GM23338 (cell line): ENCODE measurements around the gene ZDHHC12. TPM values are rescaled to one million over a fixed set of nuclear protein-coding genes. Genes with fewer than 3 reads are reported as not detected.

Experiments used
- ATAC-seq: fragments of 200-7000 bp; cut with Tn5 transposase; 3 replicates; pipeline ENCODE4 v1.9.1; 2020
- DNase-seq: peaks from one replicate; pipeline ENCODE4 v3.0.0-alpha.2; 2015; ENCODE audit warnings: low spot score
- H2AFZ ChIP-seq: fragments of 200-600 bp; sonication (generic); 2 replicates; pipeline ENCODE4 v1.8.0; 2016; ENCODE audit warnings: antibody characterized with exemption, mild to moderate bottlenecking, moderate library complexity
- H3F3A ChIP-seq: fragments of 200-600 bp; sonication (generic); replicated peaks from 2 replicates; pipeline ENCODE4 v1.8.0; 2017; ENCODE audit warnings: antibody characterized with exemption, mixed run types, low read depth
- H3K27ac ChIP-seq: fragments of 200-600 bp; sonication (generic); 2 replicates; pipeline ENCODE4 v1.6.1; 2016; ENCODE audit warnings: low read depth
- H3K27me3 ChIP-seq: fragments of 200-600 bp; sonication (generic); 2 replicates; pipeline ENCODE4 v1.8.0; 2016; ENCODE audit warnings: mild to moderate bottlenecking, mixed run types, moderate library complexity; ENCODE audit not compliant: insufficient read depth
- H3K36me3 ChIP-seq: fragments of 200-600 bp; sonication (generic); 2 replicates; pipeline ENCODE4 v1.8.0; 2016; ENCODE audit warnings: mild to moderate bottlenecking; ENCODE audit not compliant: insufficient read depth
- H3K4me1 ChIP-seq: fragments of 200-600 bp; sonication (generic); 2 replicates; pipeline ENCODE4 v1.8.0; 2016; ENCODE audit warnings: mild to moderate bottlenecking, moderate library complexity; ENCODE audit not compliant: insufficient read depth
- H3K4me2 ChIP-seq: fragments of 200-600 bp; sonication (generic); 2 replicates; pipeline ENCODE4 v1.7.1; 2017; ENCODE audit warnings: mixed run types
- H3K4me3 ChIP-seq: fragments of 200-600 bp; sonication (generic); 2 replicates; pipeline ENCODE4 v1.6.1; 2016; ENCODE audit warnings: mixed run types
- H3K79me2 ChIP-seq: fragments of 200-600 bp; sonication (generic); replicated peaks from 2 replicates; pipeline ENCODE4 v1.8.0; 2017; ENCODE audit warnings: mild to moderate bottlenecking; ENCODE audit not compliant: insufficient read depth
- H3K9me2 ChIP-seq: fragments of 200-600 bp; sonication (generic); 2 replicates; pipeline ENCODE4 v1.8.0; 2017; ENCODE audit not compliant: insufficient read depth
- H4K20me1 ChIP-seq: fragments of 200-600 bp; sonication (generic); replicated peaks from 2 replicates; pipeline ENCODE4 v1.8.0; 2017; ENCODE audit warnings: mild to moderate bottlenecking; ENCODE audit not compliant: insufficient read depth
- H3K27ac Mint-ChIP-seq: 2 replicates; pipeline ENCODE4 v1.8.0; 2020; ENCODE audit warnings: inconsistent platforms, mild to moderate bottlenecking, moderate library complexity, mixed read lengths
- H3K27me3 Mint-ChIP-seq: 3 replicates; pipeline ENCODE4 v1.8.0; 2022; ENCODE audit warnings: low read depth, mild to moderate bottlenecking, moderate library complexity, mixed read lengths, inconsistent platforms; ENCODE audit not compliant: insufficient read depth, poor library complexity
- H3K36me3 Mint-ChIP-seq: 3 replicates; pipeline ENCODE4 v1.8.0; 2021; ENCODE audit warnings: low read depth, mild to moderate bottlenecking, inconsistent platforms, moderate library complexity, mixed read lengths
- H3K4me1 Mint-ChIP-seq: 3 replicates; pipeline ENCODE4 v1.8.0; 2020; ENCODE audit warnings: mild to moderate bottlenecking, inconsistent platforms, mixed read lengths
- H3K4me3 Mint-ChIP-seq: 3 replicates; pipeline ENCODE4 v1.8.0; 2021; ENCODE audit warnings: moderate library complexity, mild to moderate bottlenecking, inconsistent platforms, mixed read lengths
- H3K9me3 Mint-ChIP-seq: 3 replicates; pipeline ENCODE4 v1.8.0; 2020; ENCODE audit warnings: moderate library complexity, mild to moderate bottlenecking, inconsistent platforms, mixed read lengths
- CREB1 ChIP-seq: fragments of 250-450 bp; sonication (Bioruptor Pico); IDR thresholded peaks from 2 replicates; pipeline ENCODE4 v1.5.0; 2020; ENCODE audit warnings: low read depth, mild to moderate bottlenecking, moderate library complexity
- EZH2 ChIP-seq: fragments of 200-600 bp; sonication (generic); IDR thresholded peaks from one replicate; pipeline ENCODE4 v1.8.0; 2017; ENCODE audit warnings: antibody characterized with exemption, mild to moderate bottlenecking, low read depth; ENCODE audit not compliant: unreplicated experiment
- EZH2phosphoT487 ChIP-seq: fragments of 200-600 bp; sonication (generic); IDR thresholded peaks from one replicate; pipeline ENCODE4 v1.8.1; 2018; ENCODE audit warnings: antibody characterized with exemption; ENCODE audit not compliant: unreplicated experiment
- JUNB ChIP-seq: IDR thresholded peaks from one replicate; pipeline ENCODE4 v1.6.1; 2016; ENCODE audit warnings: antibody characterized with exemption; ENCODE audit not compliant: unreplicated experiment
- NANOG ChIP-seq: IDR thresholded peaks from 2 replicates; pipeline ENCODE4 v1.6.1; 2016; ENCODE audit warnings: antibody characterized with exemption, borderline replicate concordance
- POLR2AphosphoS5 ChIP-seq: IDR thresholded peaks from 2 replicates; pipeline ENCODE4 v1.6.1; 2016; ENCODE audit warnings: antibody characterized with exemption, low read depth
- STAT1 ChIP-seq: IDR thresholded peaks from one replicate; pipeline ENCODE4 v1.6.1; 2016; ENCODE audit warnings: antibody characterized with exemption; ENCODE audit not compliant: unreplicated experiment
- ZNF114 ChIP-seq: fragments of 250-450 bp; sonication (Bioruptor Pico); IDR thresholded peaks from 2 replicates; pipeline ENCODE4 v1.5.0; 2020; ENCODE audit warnings: mild to moderate bottlenecking, moderate library complexity
- ZNF331 ChIP-seq: fragments of 250-450 bp; sonication (Bioruptor Pico); IDR thresholded peaks from 2 replicates; pipeline ENCODE4 v1.5.0; 2020; ENCODE audit warnings: low read depth, mild to moderate bottlenecking, moderate library complexity
- polyA plus RNA-seq: library from polyadenylated mRNA; unstranded; fragments of >200 nt; fragmentation: Nextera tagmentation; extraction: Ambion mirVana; gene quantifications from 2 replicates; pipeline ENCODE4 v1.2.1, GENCODE V29; 2016
- total RNA-seq: library from RNA; depleted of rRNA; stranded (reverse); fragments of >200 nt; shearing (Covaris generic); gene quantifications from 2 replicates; pipeline ENCODE4 v1.2.3, GENCODE V29; 2014
- TF ChIP-seq, protein P1 (sequence below): IDR thresholded peaks from one replicate; pipeline ENCODE4 v1.6.1; 2018; ENCODE audit warnings: antibody characterized with exemption; ENCODE audit not compliant: unreplicated experiment
- TF ChIP-seq, protein P2 (sequence below): IDR thresholded peaks from 2 replicates; pipeline ENCODE4 v1.6.1; 2016; ENCODE audit warnings: antibody characterized with exemption
- TF ChIP-seq, protein P3 (sequence below), 2 experiments: fragments of 200-600 bp in 1 of 2; sonication (generic) in 1 of 2; conservative IDR thresholded peaks; 2 replicates each; pipeline versions ENCODE4 v1.5.1 to v1.6.1; 2016 to 2017; ENCODE audit warnings: antibody characterized with exemption in 2 of 2, low read depth in 2 of 2, mild to moderate bottlenecking in 2 of 2, moderate library complexity in 1 of 2
- TF ChIP-seq, protein P4 (sequence below): fragments of 250-450 bp; sonication (Bioruptor Pico); IDR thresholded peaks from 2 replicates; pipeline ENCODE4 v1.5.0; 2020; ENCODE audit warnings: mild to moderate bottlenecking, moderate library complexity

Gene ZDHHC12
- total and polyA plus RNA-seq, 2 experiments from 2014 or later: 47.5 to 54.1 TPM

DNA sequence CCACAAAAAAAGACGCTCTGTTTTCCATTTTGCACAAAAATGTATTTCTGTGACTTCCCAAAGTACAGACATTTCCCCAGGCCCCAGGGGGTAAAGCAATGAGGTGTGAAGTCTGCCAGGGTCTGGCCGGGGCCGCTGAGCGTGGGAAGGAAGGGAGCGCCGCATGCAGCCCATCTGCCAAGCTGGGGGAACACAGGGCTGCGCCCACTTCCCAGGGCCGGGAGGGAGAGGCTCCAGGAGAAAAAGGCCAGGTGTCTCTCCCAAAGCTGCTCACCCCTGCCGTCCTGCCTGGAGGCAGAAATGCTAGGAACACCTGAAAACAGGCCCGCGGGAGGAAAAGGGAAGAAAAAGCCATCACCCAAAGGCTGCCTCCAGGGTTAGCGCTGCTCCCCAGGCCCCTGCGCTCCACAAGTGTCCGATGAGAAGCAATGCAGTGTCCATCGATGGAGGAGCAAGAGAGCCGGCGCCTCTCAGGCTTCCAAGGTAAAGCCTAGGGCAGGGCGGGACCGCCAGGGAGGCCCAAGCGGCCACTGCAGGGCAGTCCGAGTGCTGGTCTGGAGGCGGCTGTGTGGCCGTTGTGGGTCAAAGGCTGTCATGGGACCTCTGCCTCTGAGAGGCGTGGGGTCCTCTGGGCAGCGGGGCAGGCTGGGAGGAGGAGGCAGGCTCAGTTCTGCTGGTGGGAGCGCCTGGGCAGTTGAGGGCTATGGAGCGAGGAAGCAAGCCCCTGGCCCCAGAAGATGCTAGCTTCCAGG lies 6.0 kb upstream of the ZDHHC12 start:
- Histone ChIP-seq H3K36me3 (no peaks in the 10 kb centered on the region), H3K4me2 (no peak overlapping the region), H3K4me1 (no peaks in the 10 kb centered on the region), H3K27me3 (no peaks in the 10 kb centered on the region), H4K20me1 (no peaks in the 10 kb centered on the region), H3K27ac (no peak overlapping the region), H2AFZ (no peak overlapping the region), H3K79me2 (no peaks in the 10 kb centered on the region), H3K9me2 (no peaks in the 10 kb centered on the region), H3F3A (peaks cover 4% of the 10 kb centered on the region; the same call in 1 of the 2 replicates), H3K4me3 (no peak overlapping the region)
- Mint-ChIP-seq H3K4me1 (peaks cover 14% of the 10 kb centered on the region), H3K27me3 (peaks cover 14% of the 10 kb centered on the region), H3K27ac (peak overlapping the region; percentile 52; the same call in 1 of the 2 replicates), H3K36me3 (0 out of 3 replicates have a peak, but pooled peaks cover 6% of the 10 kb centered on the region), H3K9me3 (no peaks in the 10 kb centered on the region), H3K4me3 (no peak overlapping the region)
- TF ChIP-seq, protein P1, sequence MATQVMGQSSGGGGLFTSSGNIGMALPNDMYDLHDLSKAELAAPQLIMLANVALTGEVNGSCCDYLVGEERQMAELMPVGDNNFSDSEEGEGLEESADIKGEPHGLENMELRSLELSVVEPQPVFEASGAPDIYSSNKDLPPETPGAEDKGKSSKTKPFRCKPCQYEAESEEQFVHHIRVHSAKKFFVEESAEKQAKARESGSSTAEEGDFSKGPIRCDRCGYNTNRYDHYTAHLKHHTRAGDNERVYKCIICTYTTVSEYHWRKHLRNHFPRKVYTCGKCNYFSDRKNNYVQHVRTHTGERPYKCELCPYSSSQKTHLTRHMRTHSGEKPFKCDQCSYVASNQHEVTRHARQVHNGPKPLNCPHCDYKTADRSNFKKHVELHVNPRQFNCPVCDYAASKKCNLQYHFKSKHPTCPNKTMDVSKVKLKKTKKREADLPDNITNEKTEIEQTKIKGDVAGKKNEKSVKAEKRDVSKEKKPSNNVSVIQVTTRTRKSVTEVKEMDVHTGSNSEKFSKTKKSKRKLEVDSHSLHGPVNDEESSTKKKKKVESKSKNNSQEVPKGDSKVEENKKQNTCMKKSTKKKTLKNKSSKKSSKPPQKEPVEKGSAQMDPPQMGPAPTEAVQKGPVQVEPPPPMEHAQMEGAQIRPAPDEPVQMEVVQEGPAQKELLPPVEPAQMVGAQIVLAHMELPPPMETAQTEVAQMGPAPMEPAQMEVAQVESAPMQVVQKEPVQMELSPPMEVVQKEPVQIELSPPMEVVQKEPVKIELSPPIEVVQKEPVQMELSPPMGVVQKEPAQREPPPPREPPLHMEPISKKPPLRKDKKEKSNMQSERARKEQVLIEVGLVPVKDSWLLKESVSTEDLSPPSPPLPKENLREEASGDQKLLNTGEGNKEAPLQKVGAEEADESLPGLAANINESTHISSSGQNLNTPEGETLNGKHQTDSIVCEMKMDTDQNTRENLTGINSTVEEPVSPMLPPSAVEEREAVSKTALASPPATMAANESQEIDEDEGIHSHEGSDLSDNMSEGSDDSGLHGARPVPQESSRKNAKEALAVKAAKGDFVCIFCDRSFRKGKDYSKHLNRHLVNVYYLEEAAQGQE: no peak
- TF ChIP-seq, protein P2, sequence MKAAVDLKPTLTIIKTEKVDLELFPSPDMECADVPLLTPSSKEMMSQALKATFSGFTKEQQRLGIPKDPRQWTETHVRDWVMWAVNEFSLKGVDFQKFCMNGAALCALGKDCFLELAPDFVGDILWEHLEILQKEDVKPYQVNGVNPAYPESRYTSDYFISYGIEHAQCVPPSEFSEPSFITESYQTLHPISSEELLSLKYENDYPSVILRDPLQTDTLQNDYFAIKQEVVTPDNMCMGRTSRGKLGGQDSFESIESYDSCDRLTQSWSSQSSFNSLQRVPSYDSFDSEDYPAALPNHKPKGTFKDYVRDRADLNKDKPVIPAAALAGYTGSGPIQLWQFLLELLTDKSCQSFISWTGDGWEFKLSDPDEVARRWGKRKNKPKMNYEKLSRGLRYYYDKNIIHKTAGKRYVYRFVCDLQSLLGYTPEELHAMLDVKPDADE: no peak
- no peak for TF ChIP-seq JUNB
- TF ChIP-seq NANOG: no peak
- no peak for TF ChIP-seq ZNF114 (CRISPR knock-in tag)
- TF ChIP-seq, protein P3, sequence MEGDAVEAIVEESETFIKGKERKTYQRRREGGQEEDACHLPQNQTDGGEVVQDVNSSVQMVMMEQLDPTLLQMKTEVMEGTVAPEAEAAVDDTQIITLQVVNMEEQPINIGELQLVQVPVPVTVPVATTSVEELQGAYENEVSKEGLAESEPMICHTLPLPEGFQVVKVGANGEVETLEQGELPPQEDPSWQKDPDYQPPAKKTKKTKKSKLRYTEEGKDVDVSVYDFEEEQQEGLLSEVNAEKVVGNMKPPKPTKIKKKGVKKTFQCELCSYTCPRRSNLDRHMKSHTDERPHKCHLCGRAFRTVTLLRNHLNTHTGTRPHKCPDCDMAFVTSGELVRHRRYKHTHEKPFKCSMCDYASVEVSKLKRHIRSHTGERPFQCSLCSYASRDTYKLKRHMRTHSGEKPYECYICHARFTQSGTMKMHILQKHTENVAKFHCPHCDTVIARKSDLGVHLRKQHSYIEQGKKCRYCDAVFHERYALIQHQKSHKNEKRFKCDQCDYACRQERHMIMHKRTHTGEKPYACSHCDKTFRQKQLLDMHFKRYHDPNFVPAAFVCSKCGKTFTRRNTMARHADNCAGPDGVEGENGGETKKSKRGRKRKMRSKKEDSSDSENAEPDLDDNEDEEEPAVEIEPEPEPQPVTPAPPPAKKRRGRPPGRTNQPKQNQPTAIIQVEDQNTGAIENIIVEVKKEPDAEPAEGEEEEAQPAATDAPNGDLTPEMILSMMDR (conservative IDR thresholded peaks at IDR 0.05; ENCODE audit: low read depth in 2 of 2): no peak
- TF ChIP-seq POLR2AphosphoS5: no peak
- TF ChIP-seq ZNF331: no peak
- TF ChIP-seq, protein P4, sequence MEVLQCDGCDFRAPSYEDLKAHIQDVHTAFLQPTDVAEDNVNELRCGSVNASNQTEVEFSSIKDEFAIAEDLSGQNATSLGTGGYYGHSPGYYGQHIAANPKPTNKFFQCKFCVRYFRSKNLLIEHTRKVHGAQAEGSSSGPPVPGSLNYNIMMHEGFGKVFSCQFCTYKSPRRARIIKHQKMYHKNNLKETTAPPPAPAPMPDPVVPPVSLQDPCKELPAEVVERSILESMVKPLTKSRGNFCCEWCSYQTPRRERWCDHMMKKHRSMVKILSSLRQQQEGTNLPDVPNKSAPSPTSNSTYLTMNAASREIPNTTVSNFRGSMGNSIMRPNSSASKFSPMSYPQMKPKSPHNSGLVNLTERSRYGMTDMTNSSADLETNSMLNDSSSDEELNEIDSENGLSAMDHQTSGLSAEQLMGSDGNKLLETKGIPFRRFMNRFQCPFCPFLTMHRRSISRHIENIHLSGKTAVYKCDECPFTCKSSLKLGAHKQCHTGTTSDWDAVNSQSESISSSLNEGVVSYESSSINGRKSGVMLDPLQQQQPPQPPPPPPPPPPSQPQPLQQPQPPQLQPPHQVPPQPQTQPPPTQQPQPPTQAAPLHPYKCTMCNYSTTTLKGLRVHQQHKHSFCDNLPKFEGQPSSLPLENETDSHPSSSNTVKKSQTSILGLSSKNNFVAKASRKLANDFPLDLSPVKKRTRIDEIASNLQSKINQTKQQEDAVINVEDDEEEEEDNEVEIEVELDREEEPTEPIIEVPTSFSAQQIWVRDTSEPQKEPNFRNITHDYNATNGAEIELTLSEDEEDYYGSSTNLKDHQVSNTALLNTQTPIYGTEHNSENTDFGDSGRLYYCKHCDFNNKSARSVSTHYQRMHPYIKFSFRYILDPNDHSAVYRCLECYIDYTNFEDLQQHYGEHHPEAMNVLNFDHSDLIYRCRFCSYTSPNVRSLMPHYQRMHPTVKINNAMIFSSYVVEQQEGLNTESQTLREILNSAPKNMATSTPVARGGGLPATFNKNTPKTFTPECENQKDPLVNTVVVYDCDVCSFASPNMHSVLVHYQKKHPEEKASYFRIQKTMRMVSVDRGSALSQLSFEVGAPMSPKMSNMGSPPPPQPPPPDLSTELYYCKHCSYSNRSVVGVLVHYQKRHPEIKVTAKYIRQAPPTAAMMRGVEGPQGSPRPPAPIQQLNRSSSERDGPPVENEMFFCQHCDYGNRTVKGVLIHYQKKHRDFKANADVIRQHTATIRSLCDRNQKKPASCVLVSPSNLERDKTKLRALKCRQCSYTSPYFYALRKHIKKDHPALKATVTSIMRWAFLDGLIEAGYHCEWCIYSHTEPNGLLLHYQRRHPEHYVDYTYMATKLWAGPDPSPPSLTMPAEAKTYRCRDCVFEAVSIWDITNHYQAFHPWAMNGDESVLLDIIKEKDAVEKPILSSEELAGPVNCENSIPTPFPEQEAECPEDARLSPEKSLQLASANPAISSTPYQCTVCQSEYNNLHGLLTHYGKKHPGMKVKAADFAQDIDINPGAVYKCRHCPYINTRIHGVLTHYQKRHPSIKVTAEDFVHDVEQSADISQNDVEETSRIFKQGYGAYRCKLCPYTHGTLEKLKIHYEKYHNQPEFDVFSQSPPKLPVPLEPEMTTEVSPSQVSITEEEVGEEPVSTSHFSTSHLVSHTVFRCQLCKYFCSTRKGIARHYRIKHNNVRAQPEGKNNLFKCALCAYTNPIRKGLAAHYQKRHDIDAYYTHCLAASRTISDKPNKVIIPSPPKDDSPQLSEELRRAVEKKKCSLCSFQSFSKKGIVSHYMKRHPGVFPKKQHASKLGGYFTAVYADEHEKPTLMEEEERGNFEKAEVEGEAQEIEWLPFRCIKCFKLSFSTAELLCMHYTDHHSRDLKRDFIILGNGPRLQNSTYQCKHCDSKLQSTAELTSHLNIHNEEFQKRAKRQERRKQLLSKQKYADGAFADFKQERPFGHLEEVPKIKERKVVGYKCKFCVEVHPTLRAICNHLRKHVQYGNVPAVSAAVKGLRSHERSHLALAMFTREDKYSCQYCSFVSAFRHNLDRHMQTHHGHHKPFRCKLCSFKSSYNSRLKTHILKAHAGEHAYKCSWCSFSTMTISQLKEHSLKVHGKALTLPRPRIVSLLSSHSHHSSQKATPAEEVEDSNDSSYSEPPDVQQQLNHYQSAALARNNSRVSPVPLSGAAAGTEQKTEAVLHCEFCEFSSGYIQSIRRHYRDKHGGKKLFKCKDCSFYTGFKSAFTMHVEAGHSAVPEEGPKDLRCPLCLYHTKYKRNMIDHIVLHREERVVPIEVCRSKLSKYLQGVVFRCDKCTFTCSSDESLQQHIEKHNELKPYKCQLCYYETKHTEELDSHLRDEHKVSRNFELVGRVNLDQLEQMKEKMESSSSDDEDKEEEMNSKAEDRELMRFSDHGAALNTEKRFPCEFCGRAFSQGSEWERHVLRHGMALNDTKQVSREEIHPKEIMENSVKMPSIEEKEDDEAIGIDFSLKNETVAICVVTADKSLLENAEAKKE (CRISPR knock-in tag): no peak
- no peak for TF ChIP-seq CREB1 (CRISPR knock-in tag)
- no peak for TF ChIP-seq EZH2
- TF ChIP-seq EZH2phosphoT487: no peak
- no peak for TF ChIP-seq STAT1
- ATAC-seq: no peak
- DNase-seq: no peak
